GM19193 (cell line): Measurements from ENCODE around the gene DNAH9.

ENCODE experiments used
- POLR2A ChIP-seq: IDR thresholded peaks from 4 replicates; pipeline ENCODE4 v1.6.1; 2011; ENCODE audit not compliant: insufficient read depth, insufficient read length; ENCODE audit errors: extremely low read depth

The DNAH9 gene

DNA sequence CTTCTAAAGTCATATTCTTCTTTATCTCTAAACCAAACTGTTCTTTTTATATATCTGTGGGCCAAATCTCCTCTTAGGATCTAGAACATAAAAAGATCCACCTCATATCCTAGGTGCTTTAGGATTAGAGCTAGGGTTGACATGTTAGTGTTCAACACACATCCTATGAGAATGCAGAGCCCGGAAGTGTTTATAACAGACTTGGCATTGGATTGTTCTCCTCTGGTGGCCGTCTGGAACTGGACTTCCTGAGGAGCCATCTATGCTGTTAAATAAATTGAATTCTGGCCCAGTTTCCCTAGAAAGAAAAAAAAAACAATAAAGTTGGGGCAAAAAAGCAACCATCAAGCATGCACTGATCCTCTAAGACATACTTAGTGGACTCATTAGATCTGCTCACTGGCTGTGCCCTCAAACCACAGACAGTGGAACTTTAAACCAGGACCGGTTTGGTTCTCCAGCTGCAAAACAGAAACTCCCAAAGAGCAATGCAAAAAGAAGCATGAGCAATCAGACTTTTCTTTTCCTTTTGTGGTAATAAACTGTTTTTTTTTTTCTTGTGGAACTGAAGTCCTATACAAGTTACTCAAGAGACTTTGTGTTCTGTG, 216.5 kb downstream of the DNAH9 start:
- TF ChIP-seq POLR2A = no peak

GRCh38 chr17:11816409-11816808, 218.1 kb downstream of the DNAH9 start:
- TF ChIP-seq POLR2A = no peak

DNA sequence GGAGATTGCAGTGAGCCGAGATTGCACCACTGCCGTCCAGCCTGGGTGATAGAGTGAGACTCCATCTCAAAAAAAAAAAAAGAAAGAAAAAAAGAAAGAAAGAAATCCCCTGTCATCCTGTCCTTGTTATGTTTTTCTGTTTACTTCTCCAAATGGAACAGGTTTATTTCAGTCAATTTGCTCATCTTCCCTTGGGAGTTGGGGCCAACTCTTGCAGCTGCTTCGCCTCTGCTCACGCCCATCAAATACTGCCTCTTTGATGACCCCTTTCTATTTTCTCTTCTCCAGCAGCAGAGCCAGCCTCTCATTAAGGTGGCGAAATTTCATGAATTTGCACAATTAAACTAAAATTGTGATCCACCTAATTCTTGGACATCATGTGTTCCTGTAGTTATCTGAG, 225.6 kb downstream of the DNAH9 start:
- TF ChIP-seq POLR2A = no peak

- no peak for TF ChIP-seq POLR2A
Measured at GRCh38 chr17:11825572-11826209, 227.4 kb downstream of the DNAH9 start.

- TF ChIP-seq POLR2A = no peak
Measured at GRCh38 chr17:11832401-11833137, 234.3 kb downstream of the DNAH9 start.

DNA sequence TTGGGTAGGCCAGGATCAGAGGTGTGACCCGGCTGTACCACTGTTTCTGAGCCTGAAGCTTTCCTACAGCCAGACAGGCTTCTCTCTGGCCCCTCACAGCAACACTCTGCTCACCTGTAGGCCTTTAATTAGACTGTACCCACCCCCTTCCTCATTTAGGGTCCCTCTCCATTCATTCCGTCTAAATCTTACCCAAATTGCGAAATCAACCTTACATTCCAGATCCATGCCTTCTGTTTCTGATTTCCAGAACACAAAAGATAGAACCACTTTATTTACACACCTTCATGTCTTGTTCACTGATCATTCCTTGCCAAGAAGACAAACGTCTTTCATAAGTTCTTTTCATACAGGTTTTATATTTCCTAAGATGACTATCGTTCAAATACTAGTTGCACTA, 238.2 kb downstream of the DNAH9 start:
- TF ChIP-seq POLR2A = no peak

GRCh38 chr17:11840052-11840451, 241.8 kb downstream of the DNAH9 start:
- TF ChIP-seq POLR2A = no peak

- no peak for TF ChIP-seq POLR2A
Measured at GRCh38 chr17:11840831-11841230, 242.6 kb downstream of the DNAH9 start.

GRCh38 chr17:11848330-11848729, 250.1 kb downstream of the DNAH9 start:
- no peak for TF ChIP-seq POLR2A

- TF ChIP-seq POLR2A = no peak
Measured at GRCh38 chr17:11852231-11852630, 254.0 kb downstream of the DNAH9 start.

- no peak for TF ChIP-seq POLR2A
Measured at GRCh38 chr17:11852912-11853311, 254.6 kb downstream of the DNAH9 start.

GRCh38 chr17:11853321-11854151, 255.3 kb downstream of the DNAH9 start:
- no peak for TF ChIP-seq POLR2A

GRCh38 chr17:11855306-11855705, 257.0 kb downstream of the DNAH9 start:
- no peak for TF ChIP-seq POLR2A

GRCh38 chr17:11857006-11857405, 258.7 kb downstream of the DNAH9 start:
- TF ChIP-seq POLR2A = no peak

GRCh38 chr17:11869680-11870394, 271.6 kb downstream of the DNAH9 start:
- TF ChIP-seq POLR2A = no peak

DNA sequence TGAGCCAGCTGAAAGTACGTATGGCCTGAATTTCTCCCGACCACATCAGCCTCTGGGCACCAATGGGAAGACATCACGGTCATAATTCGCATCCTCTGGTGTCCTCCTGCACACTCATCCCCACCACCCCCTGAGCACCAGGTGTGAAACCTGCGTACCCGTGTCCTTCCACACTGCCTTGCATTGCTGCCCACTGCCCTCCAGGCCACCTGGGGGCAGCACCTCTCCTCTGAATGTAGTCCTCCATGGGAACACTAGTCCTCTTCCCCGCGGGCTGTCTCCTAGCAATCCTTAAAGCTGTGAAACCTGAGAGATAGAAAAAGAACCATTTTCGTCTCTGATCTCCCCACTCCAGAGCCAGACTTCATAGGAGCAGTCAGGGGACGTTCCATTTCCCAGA, 273.5 kb downstream of the DNAH9 start:
- no peak for TF ChIP-seq POLR2A

- TF ChIP-seq POLR2A = no peak
Measured at GRCh38 chr17:11874756-11875155, 276.5 kb downstream of the DNAH9 start.
